Neuronal stem cell (in vitro differentiated cells): ENCODE data around the gene OR4E1.

Experiments used
- DNase-seq: peaks from one replicate; pipeline ENCODE4 v3.0.0-alpha.2; 2013; ENCODE audit warnings: low spot score
- H2AFZ ChIP-seq: one replicate; pipeline ENCODE4 v1.6.1; 2013; ENCODE audit warnings: mild to moderate bottlenecking, low read length, inconsistent platforms
- H2AK5ac ChIP-seq: 2 replicates; pipeline ENCODE4 v1.6.1; 2013; ENCODE audit warnings: low read depth, mild to moderate bottlenecking, inconsistent platforms, low read length, moderate library complexity, mixed read lengths
- H2BK120ac ChIP-seq: 2 replicates; pipeline ENCODE4 v1.6.1; 2013; ENCODE audit warnings: low read depth, mild to moderate bottlenecking, inconsistent platforms, low read length, moderate library complexity, mixed read lengths
- H2BK12ac ChIP-seq: one replicate; pipeline ENCODE4 v1.6.1; 2013; ENCODE audit warnings: low read length, inconsistent platforms
- H2BK15ac ChIP-seq: 2 replicates; pipeline ENCODE4 v1.6.1; 2013; ENCODE audit warnings: mild to moderate bottlenecking, low read length, inconsistent platforms, mixed read lengths
- H2BK5ac ChIP-seq: one replicate; pipeline ENCODE4 v1.6.1; 2013; ENCODE audit warnings: inconsistent platforms, mild to moderate bottlenecking, low read length, moderate library complexity
- H3K14ac ChIP-seq: one replicate; pipeline ENCODE4 v1.6.1; 2013; ENCODE audit warnings: low read length, inconsistent platforms
- H3K18ac ChIP-seq: 2 replicates; pipeline ENCODE4 v1.6.1; 2013; ENCODE audit warnings: low read length, inconsistent platforms
- H3K23ac ChIP-seq: 2 replicates; pipeline ENCODE4 v1.6.1; 2013; ENCODE audit warnings: low read depth, mild to moderate bottlenecking, mixed read lengths, low read length, inconsistent platforms; ENCODE audit not compliant: poor library complexity
- H3K27ac ChIP-seq: replicated peaks from 3 replicates; pipeline ENCODE4 v1.5.1; 2013; ENCODE audit warnings: low read length, inconsistent platforms
- H3K27me3 ChIP-seq, 3 experiments: 2 replicates each; pipeline ENCODE4 v1.6.1; 2013; ENCODE audit warnings: low read length in 3 of 3, mild to moderate bottlenecking in 2 of 3, inconsistent platforms in 1 of 3, low read depth in 1 of 3, mixed read lengths in 1 of 3, moderate library complexity in 1 of 3; ENCODE audit not compliant: control insufficient read depth in 3 of 3, insufficient read depth in 3 of 3
- H3K36me3 ChIP-seq, 2 donors: replicated peaks in 1 of 2; 2 replicates each; pipeline ENCODE4 v1.6.1; 2013; ENCODE audit warnings: low read length in 2 of 2; ENCODE audit not compliant: control insufficient read depth in 2 of 2, insufficient read depth in 2 of 2
- H3K4ac ChIP-seq: 2 replicates; pipeline ENCODE4 v1.6.1; 2013; ENCODE audit warnings: inconsistent platforms, mild to moderate bottlenecking, low read length, moderate library complexity
- H3K4me1 ChIP-seq, 2 donors: 1 replicate in 1 of 2; 2 replicates in 1 of 2; pipeline ENCODE4 v1.6.1; 2013; ENCODE audit warnings: low read length in 2 of 2, low read depth in 1 of 2; ENCODE audit not compliant: control insufficient read depth in 2 of 2, insufficient read depth in 1 of 2
- H3K4me2 ChIP-seq: one replicate; pipeline ENCODE4 v1.6.1; 2013; ENCODE audit warnings: mild to moderate bottlenecking, low read length, inconsistent platforms; ENCODE audit not compliant: insufficient read depth, poor library complexity, severe bottlenecking
- H3K4me3 ChIP-seq, 2 donors: 2 replicates each; pipeline ENCODE4 v1.5.1; 2013; ENCODE audit warnings: low read length in 2 of 2, mild to moderate bottlenecking in 2 of 2, inconsistent platforms in 1 of 2, moderate library complexity in 1 of 2
- H3K79me1 ChIP-seq: one replicate; pipeline ENCODE4 v1.6.1; 2013; ENCODE audit warnings: low read depth, mild to moderate bottlenecking, inconsistent platforms, low read length, moderate library complexity
- H3K9ac ChIP-seq: one replicate; pipeline ENCODE4 v1.6.1; 2013; ENCODE audit warnings: mild to moderate bottlenecking, low read depth, low read length, inconsistent platforms; ENCODE audit not compliant: poor library complexity
- H3K9me3 ChIP-seq, 2 donors: replicated peaks in 1 of 2; 2 replicates each; pipeline versions ENCODE3 to v1.6.1; 2013; ENCODE audit warnings: low read length in 2 of 2, mild to moderate bottlenecking in 2 of 2, inconsistent platforms in 1 of 2, low read depth in 1 of 2, mixed read lengths in 1 of 2, moderate library complexity in 1 of 2; ENCODE audit not compliant: control insufficient read depth in 2 of 2, insufficient read depth in 1 of 2
- H4K8ac ChIP-seq: one replicate; pipeline ENCODE4 v1.6.1; 2013; ENCODE audit warnings: low read depth, mild to moderate bottlenecking, inconsistent platforms, low read length, moderate library complexity
- H4K91ac ChIP-seq: one replicate; pipeline ENCODE4 v1.6.1; 2013; ENCODE audit warnings: low read length, low read depth, mild to moderate bottlenecking, inconsistent platforms; ENCODE audit not compliant: poor library complexity
- WGBS, 2 donors: extraction: QIAGEN DNeasy Blood & Tissue Kit; methylation state at CpG; one replicate each; pipeline ENCODE4 v1.1.7; 2013; ENCODE audit warnings: missing lambda C conversion rate in 2 of 2, mixed read lengths in 1 of 2; ENCODE audit not compliant: insufficient read length in 2 of 2, insufficient replicate concordance in 1 of 2; ENCODE audit errors: extremely low coverage in 2 of 2; 5-methylcytosine and 5-hydroxymethylcytosine counted together

OR4E1 gene

GRCh38 chr14:21647380-21647779 lies 26.2 kb downstream of the OR4E1 start:
- H2BK5ac ChIP-seq = no peak overlapping the region
- no peak overlapping the region for H2BK12ac ChIP-seq
- no peaks in the 10 kb centered on the region for H3K36me3 ChIP-seq
- no peak overlapping the region for H4K91ac ChIP-seq
- no peak overlapping the region for H4K8ac ChIP-seq
- no peak overlapping the region for H3K18ac ChIP-seq
- no peak overlapping the region for H2BK15ac ChIP-seq
- no peak overlapping the region for H3K4me2 ChIP-seq
- no peaks in the 10 kb centered on the region for H3K9me3 ChIP-seq
- H2BK120ac ChIP-seq = no peak overlapping the region
- no peak overlapping the region for H2AK5ac ChIP-seq
- H3K14ac ChIP-seq = no peak overlapping the region
- no peaks in the 10 kb centered on the region for H3K79me1 ChIP-seq
- H3K27ac ChIP-seq = no peak overlapping the region
- no peaks in the 10 kb centered on the region for H3K27me3 ChIP-seq
- no peak overlapping the region for H3K4ac ChIP-seq
- H3K23ac ChIP-seq = no peak overlapping the region
- DNase-seq = no peak
- H3K4me1 ChIP-seq = peaks cover 0 to 6% of the 10 kb centered on the region in 2 donors
- no peak overlapping the region for H2AFZ ChIP-seq
- no peak overlapping the region for H3K9ac ChIP-seq
- no peak overlapping the region for H3K4me3 ChIP-seq

- H3K27ac ChIP-seq = no peak overlapping the region
- no peak overlapping the region for H2BK12ac ChIP-seq
- peaks cover 0 to 4% of the 10 kb centered on the region in 2 donors for H3K4me1 ChIP-seq
- H3K4me3 ChIP-seq = no peak overlapping the region
- no peak overlapping the region for H2AK5ac ChIP-seq
- no peak overlapping the region for H3K18ac ChIP-seq
- no peaks in the 10 kb centered on the region for H3K9me3 ChIP-seq
- H3K9ac ChIP-seq = no peak overlapping the region
- DNase-seq = no peak
- H3K4ac ChIP-seq = no peak overlapping the region
- H4K8ac ChIP-seq = no peak overlapping the region
- H3K14ac ChIP-seq = no peak overlapping the region
- H2BK5ac ChIP-seq = no peak overlapping the region
- no CpG with 5 or more reads among the region's 5 CpGs for WGBS, 2 donors
- no peaks in the 10 kb centered on the region for H3K27me3 ChIP-seq
- H2BK120ac ChIP-seq = no peak overlapping the region
- no peak overlapping the region for H2AFZ ChIP-seq
- H3K4me2 ChIP-seq = no peak overlapping the region
- no peak overlapping the region for H3K23ac ChIP-seq
- no peaks in the 10 kb centered on the region for H3K79me1 ChIP-seq
- no peak overlapping the region for H4K91ac ChIP-seq
- H2BK15ac ChIP-seq = no peak overlapping the region
- H3K36me3 ChIP-seq = no peaks in the 10 kb centered on the region
These were observed 30.2 kb downstream of the OR4E1 start for GRCh38 chr14:21643407-21643806.

DNA sequence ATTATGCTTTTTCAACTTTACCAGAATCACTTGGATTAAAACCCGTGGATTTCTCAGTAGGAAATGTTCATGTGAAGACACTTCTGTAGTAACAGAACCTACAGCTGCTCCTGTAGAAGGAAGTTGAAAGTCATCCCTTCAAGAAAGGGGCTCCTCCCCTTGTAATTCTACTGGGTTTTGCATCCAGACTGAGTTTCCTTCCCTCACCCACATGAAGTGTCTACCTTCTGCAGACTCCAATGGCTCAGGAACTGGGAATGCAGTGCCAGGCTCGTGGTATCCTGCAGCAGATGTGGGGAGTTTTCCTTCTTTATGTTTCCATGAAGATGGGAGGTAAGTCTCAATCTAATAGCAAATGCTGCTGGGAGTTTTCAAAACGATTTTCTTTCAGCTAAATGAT lies 30.9 kb downstream of the OR4E1 start:
- no peak overlapping the region for H2AFZ ChIP-seq
- no CpG with 5 or more reads among the region's 3 CpGs for WGBS, 2 donors
- H3K4me2 ChIP-seq = no peak overlapping the region
- peaks cover 0 to 4% of the 10 kb centered on the region in 2 donors for H3K4me1 ChIP-seq
- H2BK120ac ChIP-seq = no peak overlapping the region
- no peak overlapping the region for H3K18ac ChIP-seq
- H2AK5ac ChIP-seq = no peak overlapping the region
- DNase-seq = no peak
- H2BK5ac ChIP-seq = no peak overlapping the region
- no peak overlapping the region for H3K4ac ChIP-seq
- H4K91ac ChIP-seq = no peak overlapping the region
- H3K27me3 ChIP-seq = no peaks in the 10 kb centered on the region
- H2BK12ac ChIP-seq = no peak overlapping the region
- H3K36me3 ChIP-seq = no peaks in the 10 kb centered on the region
- no peaks in the 10 kb centered on the region for H3K9me3 ChIP-seq
- no peak overlapping the region for H2BK15ac ChIP-seq
- no peak overlapping the region for H3K14ac ChIP-seq
- H3K9ac ChIP-seq = no peak overlapping the region
- H3K23ac ChIP-seq = no peak overlapping the region
- no peak overlapping the region for H4K8ac ChIP-seq
- no peaks in the 10 kb centered on the region for H3K79me1 ChIP-seq
- no peak overlapping the region for H3K4me3 ChIP-seq
- no peak overlapping the region for H3K27ac ChIP-seq

DNA sequence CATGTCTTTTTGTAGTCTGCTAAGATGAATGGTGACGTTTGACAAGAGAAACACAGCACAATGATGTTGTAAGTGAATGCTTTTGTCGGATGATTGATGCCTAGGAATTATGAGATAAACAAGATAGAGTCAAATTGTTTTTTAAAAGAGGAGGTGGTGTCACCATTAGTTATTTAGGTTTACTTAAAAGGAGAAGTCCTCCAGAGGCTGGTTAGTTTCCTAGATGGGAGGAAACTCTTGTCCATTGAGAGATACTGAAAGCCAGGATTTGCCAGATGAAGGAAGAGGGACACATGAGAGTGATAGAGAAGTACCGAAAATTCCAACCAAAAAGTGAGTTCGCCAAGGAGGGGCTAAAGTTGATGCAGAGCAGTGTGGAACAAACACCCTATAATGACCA lies 38.8 kb downstream of the OR4E1 start, which contains the start of gene OR10G2:
TSS of gene OR10G2 (minus strand) at position 101 of the 400 bp plus-strand sequence. CDS start at position 3, 98 bp downstream.
- no peak within 1 kb of the TSS for H2BK15ac ChIP-seq
- H3K36me3 ChIP-seq = no peaks in the 10 kb centered on the region
- H3K4me3 ChIP-seq = no peak within 1 kb of the TSS
- H3K4ac ChIP-seq = no peak within 1 kb of the TSS
- H4K91ac ChIP-seq = no peak within 1 kb of the TSS
- H3K23ac ChIP-seq = no peak within 1 kb of the TSS
- H3K27me3 ChIP-seq = no peaks in the 10 kb centered on the region
- no peak within 1 kb of the TSS for H3K18ac ChIP-seq
- no peaks in the 10 kb centered on the region for H3K4me1 ChIP-seq
- no peak within 1 kb of the TSS for H3K9ac ChIP-seq
- no peak within 1 kb of the TSS for H2BK5ac ChIP-seq
- H4K8ac ChIP-seq = no peak within 1 kb of the TSS
- no peak within 1 kb of the TSS for H3K14ac ChIP-seq
- no CpG with 5 or more reads among the region's 4 CpGs for WGBS, 2 donors
- no peak within 1 kb of the TSS for H2AFZ ChIP-seq
- no peak within 1 kb of the TSS for H2AK5ac ChIP-seq
- no peak within 1 kb of the TSS for H2BK12ac ChIP-seq
- no peak within 1 kb of the TSS for H3K27ac ChIP-seq
- no peak for DNase-seq
- H2BK120ac ChIP-seq = no peak within 1 kb of the TSS
- H3K79me1 ChIP-seq = no peaks in the 10 kb centered on the region
- no peaks in the 10 kb centered on the region for H3K9me3 ChIP-seq
- no peak within 1 kb of the TSS for H3K4me2 ChIP-seq
